Esophagus muscularis mucosa (tissue), 4 donors: ENCODE data around the gene CPAMD8. TPM values are rescaled to one million over a fixed set of nuclear protein-coding genes. Genes with fewer than 3 reads are reported as not detected.

Experiments
- DNase-seq: peaks from one replicate; pipeline ENCODE4 v3.0.0-alpha.2; 2017; ENCODE audit errors: extremely low spot score
- H3K27ac ChIP-seq, 4 donors: fragments of 200-600 bp; sonication (generic); replicated peaks in 1 of 4; 1 replicate in 3 of 4; 2 replicates in 1 of 4; pipeline ENCODE4 v1.5.1; 2016 to 2019; ENCODE audit warnings: mild to moderate bottlenecking in 1 of 4
- H3K27me3 ChIP-seq, 4 donors: fragments of 200-600 bp; sonication (generic); one replicate each; pipeline versions ENCODE4 v1.5.1 to v1.6.0; 2016 to 2019
- H3K36me3 ChIP-seq, 4 donors: fragments of 200-600 bp; sonication (generic); one replicate each; pipeline ENCODE4 v1.5.1; 2016 to 2019
- H3K4me1 ChIP-seq, 4 donors: fragments of 200-600 bp; sonication (generic); one replicate each; pipeline ENCODE4 v1.5.1; 2016 to 2019
- H3K4me3 ChIP-seq, 4 donors: fragments of 200-600 bp; sonication (generic); 1 replicate in 2 of 4; 2 replicates in 2 of 4; pipeline ENCODE4 v1.5.1; 2016 to 2019; ENCODE audit warnings: mild to moderate bottlenecking in 4 of 4, moderate library complexity in 1 of 4
- H3K9me3 ChIP-seq, 4 donors: fragments of 200-600 bp; sonication (generic); 1 replicate in 3 of 4; 2 replicates in 1 of 4; pipeline ENCODE4 v1.5.1; 2016 to 2019
- EP300 ChIP-seq: sonication (generic); formaldehyde crosslinking; IDR thresholded peaks from one replicate; pipeline ENCODE4 v1.6.1; 2017; ENCODE audit warnings: antibody characterized with exemption
- POLR2A ChIP-seq: fragments of 450-650 bp; IDR thresholded peaks from one replicate; pipeline ENCODE4 v1.6.1; 2017; ENCODE audit warnings: antibody characterized with exemption, moderate library complexity, mild to moderate bottlenecking, low read depth
- POLR2AphosphoS5 ChIP-seq, 2 donors: sonication (generic); formaldehyde crosslinking; IDR thresholded peaks; one replicate each; pipeline ENCODE4 v1.6.1; 2017; ENCODE audit warnings: antibody characterized with exemption in 2 of 2
- WGBS: methylation state at CpG from one replicate; pipeline ENCODE4 v1.1.5; 2018; 5-methylcytosine and 5-hydroxymethylcytosine counted together
- intact Hi-C: fragments of 100-400 bp; cut with DNase I; formaldehyde crosslinking; loops from one replicate; pipeline ENCODE4 v1.15.1; 2023
- total RNA-seq, 4 donors: library from RNA; depleted of rRNA; stranded (reverse); fragments of >200 nt; gene quantifications; one replicate each; pipeline versions ENCODE4 v1.1.0 to v1.2.1, GENCODE V29; 2016
- TF ChIP-seq, protein P1 (sequence below), 3 experiments: fragments of 200-600 bp in 2 of 3; fragments of 450-650 bp in 1 of 3; sonication (generic) in 2 of 3; IDR thresholded peaks; one replicate each; pipeline ENCODE4 v1.5.1; 2017 to 2019; ENCODE audit warnings: antibody characterized with exemption in 3 of 3, mild to moderate bottlenecking in 2 of 3, moderate library complexity in 1 of 3

Gene CPAMD8
- total RNA-seq, 4 donors from 2014 or later = 9.6 to 21.0 (median 13.0) TPM

DNA sequence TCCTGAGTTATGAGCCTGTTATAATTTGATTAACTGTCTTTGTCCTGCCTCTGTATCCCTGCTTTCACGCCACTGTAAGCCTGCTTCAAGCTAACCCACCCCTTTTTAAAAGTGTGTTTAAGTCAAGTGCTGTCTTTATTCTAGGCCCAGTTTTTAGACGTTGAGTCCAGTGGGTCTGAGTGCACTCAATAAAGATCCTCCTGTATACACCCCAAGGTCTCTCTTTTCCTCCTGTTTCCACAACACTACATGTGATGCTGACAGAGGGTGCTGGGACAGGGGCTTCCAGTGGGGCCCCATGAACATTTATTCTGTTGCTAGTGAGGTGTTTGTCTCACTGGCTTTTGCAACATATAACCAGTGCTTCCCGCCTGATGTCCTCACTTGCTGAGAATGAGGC is 144.5 kb downstream of the CPAMD8 start:
- DNase-seq = no peak
- peaks cover under 1 to 18% (median 13%) of the 10 kb centered on the region in 4 donors for H3K4me1 ChIP-seq
- H3K27me3 ChIP-seq = peaks cover 0 to 5% (median 0%) of the 10 kb centered on the region in 4 donors
- H3K4me3 ChIP-seq = no peak overlapping the region
- WGBS = 95% methylated on average over 3 of the region's 3 CpGs
- H3K27ac ChIP-seq = no peak overlapping the region
- peaks cover 0 to 22% (median 5%) of the 10 kb centered on the region in 4 donors for H3K9me3 ChIP-seq
- intact Hi-C loops = no loop called here
- TF ChIP-seq EP300 (no peak), POLR2AphosphoS5 (IDR thresholded peaks at IDR 0.05) (no peak), POLR2A (no peak)
- TF ChIP-seq, protein P1, sequence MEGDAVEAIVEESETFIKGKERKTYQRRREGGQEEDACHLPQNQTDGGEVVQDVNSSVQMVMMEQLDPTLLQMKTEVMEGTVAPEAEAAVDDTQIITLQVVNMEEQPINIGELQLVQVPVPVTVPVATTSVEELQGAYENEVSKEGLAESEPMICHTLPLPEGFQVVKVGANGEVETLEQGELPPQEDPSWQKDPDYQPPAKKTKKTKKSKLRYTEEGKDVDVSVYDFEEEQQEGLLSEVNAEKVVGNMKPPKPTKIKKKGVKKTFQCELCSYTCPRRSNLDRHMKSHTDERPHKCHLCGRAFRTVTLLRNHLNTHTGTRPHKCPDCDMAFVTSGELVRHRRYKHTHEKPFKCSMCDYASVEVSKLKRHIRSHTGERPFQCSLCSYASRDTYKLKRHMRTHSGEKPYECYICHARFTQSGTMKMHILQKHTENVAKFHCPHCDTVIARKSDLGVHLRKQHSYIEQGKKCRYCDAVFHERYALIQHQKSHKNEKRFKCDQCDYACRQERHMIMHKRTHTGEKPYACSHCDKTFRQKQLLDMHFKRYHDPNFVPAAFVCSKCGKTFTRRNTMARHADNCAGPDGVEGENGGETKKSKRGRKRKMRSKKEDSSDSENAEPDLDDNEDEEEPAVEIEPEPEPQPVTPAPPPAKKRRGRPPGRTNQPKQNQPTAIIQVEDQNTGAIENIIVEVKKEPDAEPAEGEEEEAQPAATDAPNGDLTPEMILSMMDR (IDR thresholded peaks at IDR 0.05) = no peak
- peaks cover 31 to 37% (median 34%) of the 10 kb centered on the region in 4 donors for H3K36me3 ChIP-seq

DNA sequence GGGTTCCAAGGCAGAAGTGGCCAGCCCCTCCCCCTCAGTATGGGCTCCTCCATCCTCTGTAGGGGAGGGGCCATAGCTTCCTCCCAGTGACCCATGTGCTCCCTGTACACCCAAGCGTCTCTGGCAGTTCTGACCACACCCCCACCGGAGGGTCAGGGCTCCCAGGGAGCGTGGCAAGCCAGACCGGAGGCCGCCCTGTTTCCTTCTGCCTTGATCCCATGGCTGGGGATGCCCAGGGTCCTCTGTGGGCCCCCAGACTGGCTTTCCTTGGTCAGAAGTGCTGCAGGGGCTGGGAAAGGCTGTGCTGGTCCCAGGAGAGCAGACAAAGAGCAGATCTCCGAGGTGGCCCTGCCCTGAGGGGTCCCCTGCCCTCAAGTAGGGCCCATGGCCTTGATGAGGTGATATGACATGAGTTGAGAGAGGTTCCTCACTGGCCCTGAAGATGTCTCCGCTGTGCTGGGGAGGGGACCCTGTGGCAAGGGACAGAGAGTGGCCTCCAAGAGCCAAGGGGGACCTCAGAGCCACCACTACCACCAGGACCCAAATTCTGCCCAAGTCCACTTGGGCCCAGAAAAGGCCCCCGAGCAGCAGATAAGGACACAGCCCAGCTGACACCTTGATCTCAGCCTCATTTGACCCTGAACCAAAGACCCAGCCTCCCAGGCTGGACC is 145.6 kb downstream of the CPAMD8 start:
- DNase-seq = no peak
- peaks cover 42 to 48% (median 46%) of the 10 kb centered on the region in 4 donors for H3K36me3 ChIP-seq
- H3K27ac ChIP-seq = peak overlapping the region in 2 of 4 donors; percentile 10 to 20
- H3K4me3 ChIP-seq = no peak overlapping the region
- H3K9me3 ChIP-seq = peaks cover 0 to 22% (median 5%) of the 10 kb centered on the region in 4 donors
- H3K4me1 ChIP-seq = peaks cover 0 to 15% (median 10%) of the 10 kb centered on the region in 4 donors
- WGBS = 100% methylated on average over 2 of the region's 8 CpGs
- peaks cover 0 to 3% (median 0%) of the 10 kb centered on the region in 4 donors for H3K27me3 ChIP-seq
- intact Hi-C loops = no loop called here
- TF ChIP-seq, protein P1 (IDR thresholded peaks at IDR 0.05) = no peak
- TF ChIP-seq POLR2AphosphoS5 (IDR thresholded peaks at IDR 0.05) (no peak), EP300 (no peak), POLR2A (no peak)

DNA sequence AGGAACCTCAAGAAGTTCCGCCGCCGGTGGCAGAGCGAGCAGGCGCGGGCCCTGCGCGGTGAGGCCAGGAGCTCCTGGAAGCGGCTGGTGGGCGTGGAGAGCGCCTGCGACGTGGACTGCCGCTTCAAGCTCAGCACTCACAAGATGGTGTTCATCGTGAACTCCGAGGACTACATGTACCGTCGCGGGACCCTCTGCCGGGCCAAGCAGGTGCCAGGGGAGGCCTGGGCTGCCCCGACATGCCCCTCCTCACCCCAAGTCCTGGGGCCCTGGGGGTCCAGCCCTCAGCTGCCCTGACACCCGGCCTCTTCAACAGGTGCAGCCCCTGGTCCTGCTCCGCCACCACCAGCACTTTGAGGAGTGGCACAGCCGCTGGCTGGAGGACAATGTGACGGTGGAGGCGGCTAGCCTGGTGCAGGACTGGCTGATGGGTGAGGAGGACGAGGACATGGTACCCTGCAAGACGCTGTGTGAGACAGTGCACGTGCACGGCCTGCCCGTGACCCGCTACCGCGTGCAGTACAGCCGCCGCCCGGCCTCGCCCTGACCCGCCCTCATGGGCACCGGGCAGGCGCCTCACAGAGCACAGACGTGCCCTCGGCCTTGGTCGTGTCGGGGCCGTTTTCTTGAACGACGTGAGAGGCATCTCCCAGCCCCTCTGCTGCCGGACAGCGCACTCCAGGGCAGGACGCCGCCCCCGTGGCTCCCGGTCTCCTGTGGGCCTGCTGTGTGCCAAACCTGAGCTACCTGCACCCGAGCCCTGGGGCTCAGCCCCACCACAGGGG is 148.2 kb downstream of the CPAMD8 start:
- WGBS = 97% methylated on average over 40 of the region's 55 CpGs
- no peak overlapping the region for H3K4me3 ChIP-seq
- intact Hi-C loops = no loop called here
- H3K36me3 ChIP-seq = peaks cover 44 to 59% (median 54%) of the 10 kb centered on the region in 4 donors
- TF ChIP-seq, protein P1 (IDR thresholded peaks at IDR 0.05) = no peak
- TF ChIP-seq EP300 (no peak), POLR2AphosphoS5 (IDR thresholded peaks at IDR 0.05) (no peak), POLR2A (no peak)
- no peak for DNase-seq
- no peaks in the 10 kb centered on the region for H3K27me3 ChIP-seq
- no peak overlapping the region for H3K27ac ChIP-seq
- peaks cover 9 to 22% (median 18%) of the 10 kb centered on the region in 4 donors for H3K4me1 ChIP-seq
- H3K9me3 ChIP-seq = peaks cover 0 to 21% (median 5%) of the 10 kb centered on the region in 4 donors

DNA sequence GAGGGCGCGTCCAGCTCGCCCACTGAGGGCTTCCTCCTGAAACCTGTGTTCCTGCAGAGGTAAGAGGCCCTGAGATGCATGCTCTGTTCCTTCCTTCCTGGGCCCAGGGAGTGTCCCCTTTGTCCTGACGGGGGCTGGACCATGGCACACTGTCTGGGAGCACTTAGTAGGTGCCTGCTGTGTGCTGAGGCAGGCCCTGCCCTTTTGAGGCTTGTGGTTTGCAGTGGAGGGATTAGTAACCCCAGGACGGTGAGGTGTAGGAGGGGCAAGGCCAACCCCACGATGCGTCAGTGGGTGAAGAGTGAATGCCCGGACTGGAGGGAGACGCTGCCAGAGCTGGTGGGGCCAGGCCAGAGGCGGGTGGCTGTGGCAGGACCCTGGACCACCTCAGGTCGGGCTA is 149.0 kb downstream of the CPAMD8 start:
- peaks cover 49 to 67% (median 62%) of the 10 kb centered on the region in 4 donors for H3K36me3 ChIP-seq

More for the DNA sequence above, 149.0 kb downstream of the CPAMD8 start:
- Histone ChIP-seq H3K4me1 (peaks cover 16 to 29% (median 24%) of the 10 kb centered on the region in 4 donors), H3K27ac (no peak overlapping the region), H3K9me3 (peaks cover 0 to 13% (median 5%) of the 10 kb centered on the region in 4 donors), H3K27me3 (no peaks in the 10 kb centered on the region), H3K4me3 (no peak overlapping the region)
- intact Hi-C loops = no loop called here
- no peak for DNase-seq
- WGBS = 93% methylated on average over 10 of the region's 11 CpGs
- TF ChIP-seq, protein P1 (IDR thresholded peaks at IDR 0.05) = no peak
- TF ChIP-seq EP300 (no peak), POLR2A (no peak), POLR2AphosphoS5 (IDR thresholded peaks at IDR 0.05) (no peak)
